ENCODE measurements around the gene PSMG3.

PSMG3 gene

GRCh38 chr7:1569833-1570632, at the start of gene PSMG3:
Gene PSMG3 (minus strand): TSS chr7:1570032. CDS start chr7:1569339, 693 bp downstream.
- DNase-seq (ENCODE audit: low read depth, low spot score) = no peak

GRCh38 chr7:1618475-1618874, 48.6 kb upstream of the PSMG3 start:
- no peak for DNase-seq (ENCODE audit: low read depth, low spot score)

- no peak for DNase-seq (ENCODE audit: low read depth, low spot score)
Measured at GRCh38 chr7:1617957-1618356, 48.1 kb upstream of the PSMG3 start.

GRCh38 chr7:1616741-1617140, 46.9 kb upstream of the PSMG3 start:
- no peak for DNase-seq (ENCODE audit: low read depth, low spot score)

- no peak for DNase-seq (ENCODE audit: low read depth, low spot score)
Measured at GRCh38 chr7:1611708-1612241, 41.9 kb upstream of the PSMG3 start.

GRCh38 chr7:1610678-1611302, 41.0 kb upstream of the PSMG3 start:
- DNase-seq (ENCODE audit: low read depth, low spot score) = no peak

GRCh38 chr7:1610013-1610677, 40.3 kb upstream of the PSMG3 start:
- no peak for DNase-seq (ENCODE audit: low read depth, low spot score)

GRCh38 chr7:1609023-1609422, 39.2 kb upstream of the PSMG3 start:
- DNase-seq (ENCODE audit: low read depth, low spot score) = no peak

GRCh38 chr7:1608318-1608717, 38.5 kb upstream of the PSMG3 start:
- no peak for DNase-seq (ENCODE audit: low read depth, low spot score)

GRCh38 chr7:1607696-1608095, 37.9 kb upstream of the PSMG3 start:
- no peak for DNase-seq (ENCODE audit: low read depth, low spot score)

- no peak for DNase-seq (ENCODE audit: low read depth, low spot score)
Measured at GRCh38 chr7:1607001-1607400, 37.2 kb upstream of the PSMG3 start.

GRCh38 chr7:1604383-1604782, 34.6 kb upstream of the PSMG3 start:
- no peak for DNase-seq (ENCODE audit: low read depth, low spot score)

- DNase-seq (ENCODE audit: low read depth, low spot score) = no peak
Measured at GRCh38 chr7:1603346-1604225, 33.8 kb upstream of the PSMG3 start.

- no peak for DNase-seq (ENCODE audit: low read depth, low spot score)
Measured at GRCh38 chr7:1602386-1602785, 32.6 kb upstream of the PSMG3 start.

GRCh38 chr7:1601956-1602355, 32.1 kb upstream of the PSMG3 start:
- no peak for DNase-seq (ENCODE audit: low read depth, low spot score)

GRCh38 chr7:1599640-1600395, 30.0 kb upstream of the PSMG3 start:
- no peak for DNase-seq (ENCODE audit: low read depth, low spot score)

GRCh38 chr7:1598961-1599639, 29.3 kb upstream of the PSMG3 start:
- no peak for DNase-seq (ENCODE audit: low read depth, low spot score)

GRCh38 chr7:1598286-1598685, 28.5 kb upstream of the PSMG3 start:
- DNase-seq (ENCODE audit: low read depth, low spot score) = no peak

GRCh38 chr7:1597791-1598190, 28.0 kb upstream of the PSMG3 start:
- DNase-seq (ENCODE audit: low read depth, low spot score) = no peak

GRCh38 chr7:1597066-1597760, 27.4 kb upstream of the PSMG3 start:
- no peak for DNase-seq (ENCODE audit: low read depth, low spot score)

Measured in iPS DF 19.7 (cell line).